ENCODE measurements around the gene PRDM5. TPM values are rescaled to one million over a fixed set of nuclear protein-coding genes. Genes with fewer than 3 reads are reported as not detected.

The PRDM5 gene
- total RNA-seq, 2 experiments from 2014 or later = 0.14 to 0.22 TPM

- Mint-ChIP-seq H3K4me1 (ENCODE audit: low read depth) (peaks cover 14% of the 10 kb centered on the region), H3K9me3 (no peaks in the 10 kb centered on the region), H3K36me3 (ENCODE audit: low read depth) (peaks cover 6% of the 10 kb centered on the region), H3K27me3 (peaks cover 45% of the 10 kb centered on the region), H3K4me3 (no peak overlapping the region), H3K27ac (no peak overlapping the region)
- no peak overlapping the region for H3K27ac ChIP-seq (ENCODE audit: low read depth in 1 of 2, low read length in 2 of 2)
- H3K27me3 ChIP-seq (ENCODE audit: control insufficient read depth in 1 of 2, insufficient read depth in 2 of 2, low read length in 2 of 2) = peaks cover 7 to 9% of the 10 kb centered on the region in 2 experiments
- H3K9me3 ChIP-seq (ENCODE audit: control insufficient read depth in 1 of 2, insufficient read depth in 1 of 2, low read length in 2 of 2) = no peaks in the 10 kb centered on the region
- ChIA-PET POLR2A (interaction anchor here (0.6 kb wide), 1 partner anchor 61 kb away, joined by 3 read pairs; no protein-coding TSS in a partner anchor), CTCF (interaction anchor here (0.6 kb wide), 1 partner anchor 334 kb away, joined by 3 read pairs; no protein-coding TSS in a partner anchor)
- intact Hi-C loops (cut with DNase I, micrococcal nuclease) = no loop called here
- no peak for ATAC-seq (ENCODE audit: poor library complexity)
- H3K4me1 ChIP-seq (ENCODE audit: insufficient read depth, low read length) = peaks cover 16% of the 10 kb centered on the region
- no peak overlapping the region for H3K4me3 ChIP-seq (ENCODE audit: low read length)
- H3K36me3 ChIP-seq (ENCODE audit: insufficient read depth, low read length) = no peaks in the 10 kb centered on the region
- DNase-seq = no peak
- no peak for TF ChIP-seq CTCF (IDR thresholded peaks at IDR 0.05)
Measured at GRCh38 chr4:120918788-120919187, 3.7 kb downstream of the PRDM5 start.

GRCh38 chr4:120918092-120918491 is 4.4 kb downstream of the PRDM5 start:
- Histone ChIP-seq H3K27me3 (ENCODE audit: control insufficient read depth in 1 of 2, insufficient read depth in 2 of 2, low read length in 2 of 2) (peaks cover 7 to 9% of the 10 kb centered on the region in 2 experiments), H3K4me3 (ENCODE audit: low read length) (no peak overlapping the region), H3K36me3 (ENCODE audit: insufficient read depth, low read length) (no peaks in the 10 kb centered on the region), H3K27ac (ENCODE audit: low read depth in 1 of 2, low read length in 2 of 2) (no peak overlapping the region), H3K9me3 (ENCODE audit: control insufficient read depth in 1 of 2, insufficient read depth in 1 of 2, low read length in 2 of 2) (no peaks in the 10 kb centered on the region), H3K4me1 (ENCODE audit: insufficient read depth, low read length) (peaks cover 16% of the 10 kb centered on the region)
- DNase-seq (no peak), ATAC-seq (ENCODE audit: poor library complexity) (no peak)
- Mint-ChIP-seq H3K9me3 (no peaks in the 10 kb centered on the region), H3K4me3 (no peak overlapping the region), H3K27ac (no peak overlapping the region), H3K27me3 (peaks cover 38% of the 10 kb centered on the region), H3K36me3 (ENCODE audit: low read depth) (peaks cover 6% of the 10 kb centered on the region), H3K4me1 (ENCODE audit: low read depth) (peaks cover 11% of the 10 kb centered on the region)
- CTCF ChIA-PET = no interaction called here
- no peak for TF ChIP-seq CTCF (IDR thresholded peaks at IDR 0.05)
- intact Hi-C loops (cut with DNase I, micrococcal nuclease) = no loop called here
- POLR2A ChIA-PET = no interaction called here

- H3K9me3 Mint-ChIP-seq = no peaks in the 10 kb centered on the region
- Histone ChIP-seq H3K4me1 (ENCODE audit: insufficient read depth, low read length) (peaks cover 8% of the 10 kb centered on the region), H3K36me3 (ENCODE audit: insufficient read depth, low read length) (no peaks in the 10 kb centered on the region), H3K27me3 (ENCODE audit: control insufficient read depth in 1 of 2, insufficient read depth in 2 of 2, low read length in 2 of 2) (peaks cover 7 to 8% of the 10 kb centered on the region in 2 experiments), H3K9me3 (ENCODE audit: control insufficient read depth in 1 of 2, insufficient read depth in 1 of 2, low read length in 2 of 2) (no peaks in the 10 kb centered on the region), H3K27ac (ENCODE audit: low read depth in 1 of 2, low read length in 2 of 2) (no peak overlapping the region), H3K4me3 (ENCODE audit: low read length) (no peak overlapping the region)
- TF ChIP-seq CTCF (IDR thresholded peaks at IDR 0.05) = no peak
- H3K36me3 Mint-ChIP-seq (ENCODE audit: low read depth) = peaks cover 2% of the 10 kb centered on the region
- no peak overlapping the region for H3K27ac Mint-ChIP-seq
- intact Hi-C loops (cut with DNase I, micrococcal nuclease) = no loop called here
- POLR2A ChIA-PET = no interaction called here
- DNase-seq (no peak), ATAC-seq (ENCODE audit: poor library complexity) (no peak)
- peaks cover 36% of the 10 kb centered on the region for H3K27me3 Mint-ChIP-seq
- CTCF ChIA-PET = no interaction called here
- peaks cover 8% of the 10 kb centered on the region for H3K4me1 Mint-ChIP-seq (ENCODE audit: low read depth)
- H3K4me3 Mint-ChIP-seq = no peak overlapping the region
Measured at GRCh38 chr4:120916937-120917336, 5.6 kb downstream of the PRDM5 start.

Measured in CD4-positive, alpha-beta T cell (primary cell).